ENCODE measurements around the gene TOMM40.

DNA sequence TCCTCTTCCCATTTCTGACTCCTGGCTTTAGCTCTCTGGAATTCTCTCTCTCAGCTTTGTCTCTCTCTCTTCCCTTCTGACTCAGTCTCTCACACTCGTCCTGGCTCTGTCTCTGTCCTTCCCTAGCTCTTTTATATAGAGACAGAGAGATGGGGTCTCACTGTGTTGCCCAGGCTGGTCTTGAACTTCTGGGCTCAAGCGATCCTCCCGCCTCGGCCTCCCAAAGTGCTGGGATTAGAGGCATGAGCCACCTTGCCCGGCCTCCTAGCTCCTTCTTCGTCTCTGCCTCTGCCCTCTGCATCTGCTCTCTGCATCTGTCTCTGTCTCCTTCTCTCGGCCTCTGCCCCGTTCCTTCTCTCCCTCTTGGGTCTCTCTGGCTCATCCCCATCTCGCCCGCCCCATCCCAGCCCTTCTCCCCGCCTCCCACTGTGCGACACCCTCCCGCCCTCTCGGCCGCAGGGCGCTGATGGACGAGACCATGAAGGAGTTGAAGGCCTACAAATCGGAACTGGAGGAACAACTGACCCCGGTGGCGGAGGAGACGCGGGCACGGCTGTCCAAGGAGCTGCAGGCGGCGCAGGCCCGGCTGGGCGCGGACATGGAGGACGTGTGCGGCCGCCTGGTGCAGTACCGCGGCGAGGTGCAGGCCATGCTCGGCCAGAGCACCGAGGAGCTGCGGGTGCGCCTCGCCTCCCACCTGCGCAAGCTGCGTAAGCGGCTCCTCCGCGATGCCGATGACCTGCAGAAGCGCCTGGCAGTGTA lies 17.2 kb downstream of the TOMM40 start:
- TF ChIP-seq, protein P1, sequence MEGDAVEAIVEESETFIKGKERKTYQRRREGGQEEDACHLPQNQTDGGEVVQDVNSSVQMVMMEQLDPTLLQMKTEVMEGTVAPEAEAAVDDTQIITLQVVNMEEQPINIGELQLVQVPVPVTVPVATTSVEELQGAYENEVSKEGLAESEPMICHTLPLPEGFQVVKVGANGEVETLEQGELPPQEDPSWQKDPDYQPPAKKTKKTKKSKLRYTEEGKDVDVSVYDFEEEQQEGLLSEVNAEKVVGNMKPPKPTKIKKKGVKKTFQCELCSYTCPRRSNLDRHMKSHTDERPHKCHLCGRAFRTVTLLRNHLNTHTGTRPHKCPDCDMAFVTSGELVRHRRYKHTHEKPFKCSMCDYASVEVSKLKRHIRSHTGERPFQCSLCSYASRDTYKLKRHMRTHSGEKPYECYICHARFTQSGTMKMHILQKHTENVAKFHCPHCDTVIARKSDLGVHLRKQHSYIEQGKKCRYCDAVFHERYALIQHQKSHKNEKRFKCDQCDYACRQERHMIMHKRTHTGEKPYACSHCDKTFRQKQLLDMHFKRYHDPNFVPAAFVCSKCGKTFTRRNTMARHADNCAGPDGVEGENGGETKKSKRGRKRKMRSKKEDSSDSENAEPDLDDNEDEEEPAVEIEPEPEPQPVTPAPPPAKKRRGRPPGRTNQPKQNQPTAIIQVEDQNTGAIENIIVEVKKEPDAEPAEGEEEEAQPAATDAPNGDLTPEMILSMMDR (conservative IDR thresholded peaks at IDR 0.05; ENCODE audit: low read length): no peak
- TF ChIP-seq EZH2phosphoT487 (IDR thresholded peaks at IDR 0.05; ENCODE audit: borderline replicate concordance): no peak

Data from Loucy (cell line).